GM19463 (cell line): Measurements from ENCODE around the gene CERS2.
A peak's percentile ranks its signal among the peaks of the same experiment; 100 is the strongest.

ENCODE experiments used
- ATAC-seq: cut with Tn5 transposase; IDR thresholded peaks from one replicate; pipeline ENCODE4 v1.9.1; 2021; ENCODE audit warnings: mild to moderate bottlenecking, moderate library complexity; ENCODE audit not compliant: unreplicated experiment

Gene CERS2, protein sequence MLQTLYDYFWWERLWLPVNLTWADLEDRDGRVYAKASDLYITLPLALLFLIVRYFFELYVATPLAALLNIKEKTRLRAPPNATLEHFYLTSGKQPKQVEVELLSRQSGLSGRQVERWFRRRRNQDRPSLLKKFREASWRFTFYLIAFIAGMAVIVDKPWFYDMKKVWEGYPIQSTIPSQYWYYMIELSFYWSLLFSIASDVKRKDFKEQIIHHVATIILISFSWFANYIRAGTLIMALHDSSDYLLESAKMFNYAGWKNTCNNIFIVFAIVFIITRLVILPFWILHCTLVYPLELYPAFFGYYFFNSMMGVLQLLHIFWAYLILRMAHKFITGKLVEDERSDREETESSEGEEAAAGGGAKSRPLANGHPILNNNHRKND

DNA sequence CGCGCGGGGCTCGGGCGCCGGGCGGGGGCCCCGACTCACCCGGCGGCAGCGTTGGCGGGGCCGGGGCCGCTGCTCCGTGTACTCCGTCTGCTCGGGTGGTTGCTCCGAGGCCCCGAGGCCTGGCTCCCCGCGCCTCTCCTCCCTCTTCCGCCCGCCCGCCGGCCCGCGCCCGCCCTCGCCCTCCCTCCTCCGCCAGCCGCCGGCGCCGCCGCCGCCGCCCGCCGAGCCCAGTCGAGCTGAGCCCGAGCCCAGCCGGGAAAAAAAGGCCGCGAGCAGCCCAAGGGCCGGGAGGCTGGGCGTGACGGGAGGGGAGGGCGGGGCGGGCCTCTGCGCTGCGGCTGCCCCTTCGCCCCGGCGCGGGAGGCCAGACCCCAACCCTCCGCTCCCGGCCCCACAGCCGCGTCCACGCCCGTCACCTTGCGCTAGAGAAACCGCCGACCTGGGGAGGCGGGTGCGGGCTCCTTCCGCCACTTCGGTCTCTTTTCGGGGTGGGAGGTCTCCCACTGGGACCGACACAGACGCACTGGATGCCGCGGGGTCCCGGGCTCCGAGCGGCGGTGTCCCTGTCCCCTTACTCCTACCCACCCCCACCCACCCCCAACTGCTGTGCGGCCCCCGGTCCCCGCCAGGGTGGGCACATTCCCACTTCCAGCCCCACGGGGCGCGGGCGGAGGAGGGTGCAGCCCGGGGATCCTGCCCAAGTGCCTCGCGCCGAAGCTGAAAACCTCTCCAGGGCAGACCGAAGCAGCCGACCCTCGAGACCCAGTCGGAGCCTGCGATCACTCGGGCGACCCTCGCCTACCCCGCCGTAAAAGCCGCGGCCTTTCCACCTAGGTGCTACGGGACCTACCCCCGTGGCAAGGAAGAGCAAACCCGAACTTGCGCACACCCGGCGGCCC lies at the start of gene CERS2:
Gene CERS2 (minus strand): TSS at position 256 of the 899 bp plus-strand sequence. CDS start 5,745 bp downstream, outside the sequence.
- peak; percentile 53 for ATAC-seq

DNA sequence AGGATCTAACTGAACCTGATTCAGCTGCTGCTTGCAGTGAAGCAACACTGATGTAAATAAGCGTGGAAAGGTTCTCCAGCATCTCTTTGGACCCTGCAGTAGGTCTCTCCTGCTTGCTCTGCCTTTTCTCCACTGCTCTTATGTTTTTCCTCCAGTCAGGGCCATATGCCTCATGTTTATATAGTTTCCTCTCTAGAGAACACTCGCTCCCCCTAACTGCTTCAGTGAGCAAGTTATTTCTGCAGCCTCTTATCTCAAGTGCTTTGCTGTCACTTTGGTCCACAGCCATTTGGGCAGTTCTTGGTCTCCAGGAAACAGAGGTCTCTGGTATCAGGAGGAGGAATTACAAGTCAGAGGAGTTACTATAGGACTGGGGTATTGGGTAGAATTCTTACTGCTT lies 38.9 kb upstream of the CERS2 start:
- no peak for ATAC-seq

DNA sequence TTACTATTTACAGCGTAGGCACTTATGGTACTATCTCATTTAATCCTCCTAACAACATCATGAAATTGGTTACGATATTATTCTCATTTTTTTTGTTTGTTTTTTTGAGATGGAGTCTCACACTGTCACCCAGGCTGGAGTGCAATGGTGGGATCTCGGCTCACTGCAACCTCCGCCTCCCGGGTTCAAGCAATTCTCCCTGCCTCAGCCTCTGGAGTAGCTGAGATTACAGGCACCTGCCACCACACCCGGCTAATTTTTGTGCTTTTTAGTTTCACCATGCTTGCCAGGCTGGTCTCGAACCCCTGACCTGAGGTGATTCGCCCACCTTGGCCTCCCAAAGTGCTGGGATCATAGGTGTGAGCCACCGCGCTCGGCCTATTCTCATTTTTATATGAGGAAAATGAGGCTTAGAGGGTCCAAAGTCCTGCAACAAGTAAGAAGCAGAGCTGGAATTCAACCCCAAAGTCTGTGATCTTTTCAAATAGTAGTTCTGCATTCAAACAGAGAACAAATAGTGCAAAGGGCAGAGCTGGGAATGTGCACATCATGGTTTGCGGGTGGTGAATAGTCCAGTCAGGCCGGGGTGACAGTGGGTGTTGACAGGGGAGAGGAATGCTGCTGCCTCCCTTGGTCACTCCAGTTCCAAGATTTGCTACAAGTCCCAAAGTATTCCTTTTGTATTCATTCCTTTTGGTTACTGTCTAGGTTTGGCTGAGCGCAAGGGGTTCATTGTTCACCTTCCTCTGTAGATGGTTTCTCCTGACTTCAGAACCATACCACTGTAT lies 38.2 kb upstream of the CERS2 start:
- ATAC-seq = no peak

DNA sequence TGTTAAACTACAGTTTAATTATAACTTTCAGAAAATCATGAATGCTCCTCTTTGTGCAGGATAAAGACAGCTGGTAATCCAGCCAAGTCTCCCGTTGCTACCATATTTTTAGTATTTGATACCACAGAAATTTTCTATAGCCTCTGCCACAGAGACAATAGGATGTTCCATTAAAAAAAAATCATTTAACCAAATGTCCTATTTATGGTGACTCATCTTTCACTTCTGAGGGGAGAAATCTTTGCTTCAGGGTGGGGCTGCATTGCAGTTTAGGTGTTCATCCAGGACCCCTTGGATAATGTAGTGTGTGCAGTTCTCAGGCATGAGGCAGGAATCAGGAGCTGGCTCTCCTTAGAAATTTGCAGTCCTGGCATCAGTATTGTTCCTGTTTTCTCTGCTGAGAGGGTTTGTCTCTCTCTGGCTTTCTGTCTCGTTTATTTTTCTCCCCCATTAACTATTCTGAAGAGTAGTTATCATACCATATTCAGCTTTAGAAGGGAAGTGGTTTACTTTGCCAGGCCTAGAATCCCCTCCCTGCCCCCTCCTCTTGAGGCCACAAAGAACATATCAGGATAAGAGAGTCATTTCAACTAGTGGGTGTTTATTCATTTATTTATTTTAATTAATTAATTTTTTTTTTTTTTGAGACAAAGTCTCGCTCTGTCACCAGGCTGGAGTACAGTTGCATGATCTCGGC lies 36.7 kb upstream of the CERS2 start:
- ATAC-seq = no peak

DNA sequence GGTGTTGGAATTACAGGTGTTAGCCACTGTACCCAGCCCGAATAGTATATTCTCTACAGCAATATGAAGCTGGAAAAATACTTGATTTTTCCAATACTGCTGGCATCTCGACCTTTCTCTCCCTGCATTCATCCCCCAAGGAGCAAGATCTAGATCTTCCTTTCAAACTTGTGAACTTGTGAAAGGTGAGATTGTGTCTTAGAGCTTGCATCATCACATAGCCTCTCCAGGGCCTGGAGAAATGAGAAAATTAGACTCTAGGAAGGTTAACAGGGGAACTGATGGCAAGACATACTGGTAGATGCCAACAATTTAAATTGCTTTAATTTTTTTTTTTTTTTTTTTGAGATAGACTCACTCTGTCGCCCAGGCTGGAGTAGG lies 35.7 kb upstream of the CERS2 start:
- no peak for ATAC-seq

DNA sequence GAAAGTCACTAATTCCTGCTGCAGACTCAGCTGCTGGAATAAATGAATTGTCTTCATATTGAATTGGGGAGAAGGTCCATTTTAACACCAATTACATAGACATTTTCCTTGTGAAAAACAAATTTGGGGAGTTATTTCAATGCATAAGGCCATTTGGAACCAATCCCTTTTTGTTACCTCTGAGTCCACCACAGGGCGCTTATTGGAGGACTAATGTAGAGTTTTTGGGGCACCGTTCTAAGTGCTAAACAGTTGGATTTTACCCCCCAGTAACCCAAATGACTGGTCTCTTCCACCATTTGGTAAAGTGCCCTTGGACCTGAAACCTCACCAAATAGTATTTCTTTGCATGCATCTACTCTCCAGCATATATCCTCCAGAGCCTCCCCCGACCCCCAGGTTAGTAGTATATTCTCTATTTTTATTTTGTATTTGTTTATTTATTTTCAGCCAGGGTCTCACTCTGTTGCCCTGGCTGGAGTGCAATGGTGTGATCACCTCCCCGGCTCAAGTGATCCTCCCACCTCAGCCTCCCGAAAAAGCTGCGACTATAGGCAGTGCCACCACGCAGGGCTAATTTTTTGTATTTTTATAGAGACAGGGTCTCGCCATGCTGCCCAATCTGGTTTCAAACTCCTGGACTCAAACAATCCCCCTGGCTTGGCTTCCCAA lies 35.2 kb upstream of the CERS2 start:
- ATAC-seq = no peak

DNA sequence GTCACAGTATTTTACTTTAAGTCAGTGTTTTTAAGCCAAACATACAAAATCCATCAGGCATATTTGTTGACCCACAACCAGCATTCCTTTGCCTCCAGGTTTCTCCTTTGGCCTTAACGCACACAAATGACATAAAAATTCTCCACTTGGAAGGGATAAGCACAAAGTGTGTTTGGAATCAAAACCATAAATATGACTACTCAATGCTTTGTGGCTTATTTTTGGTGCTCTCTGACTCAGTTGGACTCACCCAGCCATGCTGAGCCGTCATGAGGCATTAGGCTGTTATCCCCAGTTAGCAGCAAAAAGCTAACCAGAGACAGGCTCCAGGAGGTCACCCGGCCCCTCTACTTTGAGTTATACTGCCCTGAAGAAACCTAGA lies 34.6 kb upstream of the CERS2 start:
- no peak for ATAC-seq

DNA sequence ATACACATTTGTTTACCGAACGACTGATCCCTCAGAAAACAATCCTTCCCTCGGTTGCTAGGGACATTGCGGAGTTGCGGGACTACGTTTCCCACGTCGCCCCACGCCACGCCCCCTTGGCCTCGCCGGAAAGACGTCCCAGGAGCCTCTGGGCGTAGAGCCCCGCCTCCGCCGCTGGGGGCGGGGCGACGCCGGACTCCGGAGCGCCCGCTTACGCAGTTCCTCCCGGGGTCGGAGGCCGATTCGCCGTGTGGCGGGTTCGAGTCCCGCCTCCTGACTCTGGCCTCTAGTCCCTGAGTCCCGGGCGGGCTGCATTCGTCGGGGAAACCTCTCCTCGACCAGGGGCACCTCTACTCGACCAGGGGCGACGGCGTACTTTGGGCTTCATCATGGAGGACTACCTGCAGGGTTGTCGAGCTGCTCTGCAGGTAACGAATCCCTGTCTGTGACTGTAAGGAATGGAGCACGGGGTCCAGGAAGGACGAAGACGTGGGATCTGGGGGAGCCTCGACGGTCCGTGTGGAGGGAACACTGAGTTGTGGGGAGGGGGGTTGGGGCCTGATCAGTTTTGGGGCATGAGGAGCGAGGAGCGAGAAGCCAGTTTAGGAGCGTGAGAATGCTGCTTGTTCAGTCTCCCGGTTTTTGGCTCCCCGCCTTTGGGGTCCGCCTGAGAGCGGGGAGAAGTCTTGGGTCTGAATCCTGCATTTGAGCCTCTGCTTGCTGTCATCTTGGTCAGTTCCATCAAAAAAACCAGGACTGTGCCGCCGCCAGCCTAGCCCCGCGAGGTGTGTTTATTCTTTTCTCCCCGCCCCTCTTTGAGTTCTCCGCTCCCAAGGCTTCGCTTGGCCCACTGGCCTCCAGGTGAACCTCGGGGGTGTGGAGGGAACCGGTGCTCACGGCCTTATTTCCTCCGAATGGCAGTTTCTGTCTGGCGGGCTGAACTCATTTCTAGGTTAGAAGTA lies 33.9 kb upstream of the CERS2 start, which contains the start of gene PRUNE1:
Gene PRUNE1 (plus strand): TSS at position 206 of the 962 bp plus-strand sequence. CDS start 184 bp downstream, at position 390.
- peak; percentile 77 for ATAC-seq

DNA sequence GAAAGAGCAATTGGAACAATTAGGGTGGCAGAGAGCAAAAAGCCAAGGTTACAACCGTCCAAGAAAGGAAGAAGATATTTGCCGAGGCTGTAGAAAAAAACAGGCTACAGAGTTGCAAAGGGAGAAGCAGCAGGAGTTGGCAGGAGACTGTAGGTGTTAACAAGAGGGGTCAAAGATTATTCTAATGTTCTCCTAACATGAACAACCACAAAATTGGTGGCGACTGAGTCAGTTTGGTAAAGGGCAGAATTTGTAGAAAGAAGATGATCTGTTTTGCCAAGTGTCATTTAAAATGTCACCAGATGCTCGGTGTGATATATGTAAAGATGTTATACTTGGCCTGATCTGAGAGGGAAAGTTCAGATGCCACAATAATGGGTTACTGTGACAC lies 33.2 kb upstream of the CERS2 start:
- no peak for ATAC-seq

DNA sequence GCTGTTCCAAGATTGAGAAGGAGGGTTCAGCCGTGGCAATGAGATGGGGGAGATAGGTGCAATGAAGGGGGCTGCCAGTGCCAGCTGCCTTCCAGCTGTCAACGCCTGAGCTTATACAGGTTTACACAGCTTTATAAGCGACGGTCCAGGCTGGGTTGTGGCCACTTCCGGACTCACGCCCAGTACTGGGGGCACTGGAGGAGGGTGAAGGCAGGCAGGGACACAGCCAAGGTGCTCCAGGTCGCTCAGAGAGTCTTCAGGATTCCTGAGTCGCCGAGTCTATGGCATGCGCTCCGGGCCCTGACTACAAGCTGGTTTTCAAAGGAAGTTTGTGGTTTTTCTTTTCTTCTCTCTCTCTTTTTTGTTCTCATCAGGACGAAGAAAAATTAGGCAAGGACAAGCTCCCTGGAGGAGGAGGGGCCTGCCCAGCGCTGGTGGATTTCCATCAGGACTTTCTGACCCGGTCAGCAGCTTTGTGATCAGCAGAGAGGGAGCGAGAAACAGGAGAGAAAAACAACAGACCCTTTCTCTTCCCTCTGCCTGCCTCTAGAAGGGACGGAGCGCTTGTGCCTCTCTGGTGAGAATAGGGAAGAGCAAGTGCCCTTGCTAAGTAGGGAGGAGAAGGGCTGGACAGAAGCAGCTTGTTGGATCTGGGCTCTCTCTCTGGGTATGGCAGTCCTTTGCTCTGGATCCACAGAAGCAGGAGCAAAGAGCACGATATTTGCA lies 31.9 kb upstream of the CERS2 start, which contains the start of gene MINDY1:
Gene MINDY1 (minus strand): TSS at position 576 of the 726 bp plus-strand sequence. CDS start 4,285 bp downstream, outside the sequence.
- peak; percentile 64 for ATAC-seq

DNA sequence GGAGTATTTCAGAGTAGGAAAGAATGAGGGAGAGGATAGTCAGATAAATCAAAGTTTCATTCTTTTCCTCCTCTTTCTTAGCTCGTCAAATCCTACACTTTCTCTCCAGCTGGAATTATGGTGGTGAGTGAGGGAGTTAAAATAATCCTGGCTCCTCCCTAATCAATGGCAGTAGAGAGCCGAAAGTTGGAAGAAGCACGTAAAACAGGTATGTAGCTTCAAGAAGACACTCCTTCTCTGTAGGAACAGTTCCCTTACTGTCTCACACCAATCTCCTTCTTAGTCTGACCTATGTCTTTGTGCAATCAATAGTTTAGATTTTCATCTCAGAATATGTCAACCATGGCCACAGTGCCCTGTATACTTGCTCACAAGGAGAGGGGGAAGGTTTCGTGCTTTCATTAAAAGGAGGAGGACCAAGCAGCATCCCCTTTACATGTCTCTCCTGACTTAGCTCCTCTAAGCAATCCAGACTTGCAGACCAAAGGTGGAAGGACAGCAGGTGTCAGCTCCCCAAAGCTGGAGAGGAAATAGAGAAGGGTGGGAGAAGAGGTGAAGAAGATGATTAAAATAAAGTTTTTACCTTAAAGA lies 31.2 kb upstream of the CERS2 start:
- ATAC-seq = no peak

DNA sequence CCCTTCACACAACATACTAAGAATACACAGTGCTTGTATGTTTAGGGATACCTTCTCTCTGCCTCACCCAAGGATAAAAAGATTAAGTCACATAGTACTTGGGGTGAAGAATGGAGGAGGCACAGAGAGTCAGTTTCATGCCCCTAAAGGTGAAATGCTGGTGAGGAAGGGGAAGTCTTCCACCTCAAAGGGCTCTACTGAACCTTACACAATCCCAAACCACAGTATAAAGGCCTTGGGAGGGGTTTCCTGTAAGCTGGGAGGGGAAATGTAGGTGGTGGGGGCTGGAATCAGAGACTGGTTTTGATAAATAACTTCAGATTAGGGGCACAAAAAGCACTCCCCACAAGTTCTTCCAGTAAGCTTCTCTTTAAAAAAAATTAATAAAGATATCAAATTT lies 28.5 kb upstream of the CERS2 start:
- ATAC-seq = no peak

DNA sequence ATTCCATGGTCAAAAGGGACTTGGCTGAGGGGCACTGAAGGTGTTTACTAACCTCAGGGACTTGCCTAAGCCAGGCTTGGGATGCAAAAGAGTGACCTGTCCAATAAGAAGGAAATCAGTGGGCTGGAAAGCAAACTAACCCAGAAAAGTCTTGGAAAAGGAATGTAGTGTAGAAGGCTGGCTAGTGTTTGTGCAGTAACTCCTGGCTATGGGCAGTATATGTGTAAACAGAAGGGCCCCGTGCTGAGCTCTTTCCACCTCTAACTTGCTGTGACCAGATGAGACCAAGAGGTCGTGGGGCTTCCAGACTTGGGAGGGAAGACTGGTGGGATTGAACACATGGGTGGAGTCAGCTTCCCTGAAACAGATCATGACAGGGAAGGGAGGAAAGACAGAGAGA lies 28.0 kb upstream of the CERS2 start:
- no peak for ATAC-seq

DNA sequence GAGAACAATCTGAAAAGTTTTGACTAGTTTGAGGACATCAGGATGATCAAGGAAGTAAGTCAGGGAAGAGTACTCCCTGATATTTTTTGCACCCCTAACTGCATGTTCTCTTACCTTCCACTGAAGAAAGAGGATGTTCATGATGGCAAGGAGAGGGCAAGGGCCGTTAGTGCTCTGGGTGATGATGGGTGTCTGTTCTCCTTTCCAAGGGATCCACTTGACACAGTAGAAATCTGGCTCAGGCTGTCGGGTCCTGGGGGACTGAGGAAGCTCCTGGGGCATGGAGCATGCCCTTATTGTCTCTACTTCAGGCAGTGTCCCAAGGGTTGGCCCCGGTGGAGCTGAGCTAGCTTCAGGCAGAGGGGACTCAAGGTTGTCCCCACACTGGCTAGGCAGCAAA lies 27.4 kb upstream of the CERS2 start:
- ATAC-seq = no peak

DNA sequence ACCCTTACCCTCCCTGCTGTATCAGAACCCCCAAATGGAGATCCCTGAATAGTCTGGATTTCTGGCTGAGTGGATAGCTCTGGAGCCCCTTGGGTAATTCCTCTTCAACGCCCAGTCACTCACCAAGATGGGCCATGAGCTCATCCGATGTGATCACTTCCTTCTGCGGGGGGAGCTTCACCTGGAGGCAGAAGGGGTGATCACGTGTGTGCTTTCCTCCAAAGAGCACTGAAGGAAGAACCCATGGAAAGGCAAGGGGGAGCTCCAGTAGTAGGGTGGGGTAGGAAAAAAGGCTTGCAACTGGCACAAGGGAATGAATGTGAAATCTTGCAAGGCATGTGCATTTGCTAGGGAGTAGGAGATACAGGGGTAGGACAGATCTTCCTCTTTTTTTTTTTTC lies 27.0 kb upstream of the CERS2 start:
- no peak for ATAC-seq

DNA sequence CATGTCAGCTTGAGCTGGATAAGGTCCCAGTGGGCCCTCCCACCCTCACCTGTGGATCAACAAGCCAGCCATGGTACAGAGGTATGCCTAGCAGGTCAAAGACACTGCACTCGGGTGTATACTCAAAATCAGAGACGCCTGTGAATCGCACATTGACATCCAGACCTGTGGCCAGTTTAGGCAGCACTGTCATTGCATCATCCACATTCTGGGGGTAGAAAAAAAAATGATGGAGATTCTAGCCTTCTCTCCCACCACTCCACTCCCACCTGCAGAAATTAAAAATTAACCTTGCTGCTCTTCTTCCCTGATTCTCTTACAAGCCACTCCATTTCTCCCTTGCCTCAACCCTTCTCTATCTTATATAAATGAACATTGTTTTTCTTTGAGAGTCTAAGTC lies 25.8 kb upstream of the CERS2 start:
- no peak for ATAC-seq

DNA sequence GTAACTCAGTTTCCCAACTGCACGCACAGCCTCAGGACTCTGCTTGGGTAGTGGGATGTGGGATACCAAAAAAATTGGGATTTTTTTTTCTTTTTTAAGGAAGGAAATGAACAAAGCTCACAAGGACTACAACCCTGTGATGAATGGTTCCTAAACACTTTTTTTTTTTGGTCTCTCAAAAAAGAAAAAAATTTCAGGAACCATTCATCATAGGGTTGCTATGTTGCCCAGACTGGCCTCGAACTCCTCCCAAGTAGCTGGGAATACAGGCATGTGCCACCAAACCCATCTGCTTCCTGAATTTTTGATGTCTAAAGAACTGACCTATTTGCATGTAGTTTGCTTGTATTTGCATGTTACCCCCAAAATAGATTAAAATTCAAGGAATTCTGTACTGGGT lies 25.3 kb upstream of the CERS2 start:
- no peak for ATAC-seq
